Measurements from ENCODE around the gene MAFB. TPM values are rescaled to one million over a fixed set of nuclear protein-coding genes. Genes with fewer than 3 reads are reported as not detected.

MAFB gene
- total and polyA plus RNA-seq, 7 experiments from 2014 or later, result 0.12 to 139 (median 4.4) TPM; not detected in 2

DNA sequence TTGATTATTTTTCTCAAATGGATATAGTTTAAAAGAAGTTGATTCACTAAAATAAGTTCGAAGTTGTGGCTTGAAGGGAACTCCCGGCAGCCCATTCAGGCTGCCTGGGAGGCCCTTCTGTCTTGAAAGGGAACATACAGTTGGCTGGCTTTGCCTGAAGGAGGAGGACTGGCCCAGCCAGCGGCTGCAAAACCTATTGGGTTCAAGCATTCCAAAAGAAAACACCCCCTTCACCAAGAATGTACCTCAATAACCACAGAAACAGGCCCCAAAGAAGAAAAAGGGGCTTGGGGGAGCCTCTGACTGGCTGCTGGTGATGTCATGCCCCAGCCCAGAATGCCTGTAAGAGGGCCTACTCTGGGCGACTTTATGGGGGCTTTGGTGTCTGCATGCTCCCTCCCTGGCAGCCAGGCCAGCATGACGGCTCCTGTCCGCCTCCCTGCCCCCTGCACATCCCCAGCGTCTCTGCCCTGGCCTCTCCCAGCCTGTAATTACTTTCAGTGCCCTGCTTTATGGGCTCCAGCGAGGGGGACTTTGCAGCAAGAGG lies 36.5 kb downstream of the MAFB start:
- no peaks in the 10 kb centered on the region for H3K9me3 ChIP-seq (ENCODE audit: control insufficient read depth in 2 of 3, low read length in 3 of 3)
- intact Hi-C loops (cut with micrococcal nuclease), result no loop called here
- no peak overlapping the region for H3K4me3 ChIP-seq (ENCODE audit: low read length)
- ChIA-PET POLR2A (no interaction called here), CTCF (no interaction called here)
- Mint-ChIP-seq H3K4me1 (peaks cover 0 to 2% (median 0%) of the 10 kb centered on the region in 7 donors), H3K9me3 (no peaks in the 10 kb centered on the region), H3K27ac (no peak overlapping the region), H3K4me3 (no peak overlapping the region), H3K36me3 (no peaks in the 10 kb centered on the region), H3K27me3 (peaks cover 0 to 16% (median 12%) of the 10 kb centered on the region in 5 donors)
- no peaks in the 10 kb centered on the region for H3K4me1 ChIP-seq (ENCODE audit: control insufficient read depth in 2 of 2, insufficient read depth in 2 of 2, low read length in 2 of 2)
- H3K27ac ChIP-seq (ENCODE audit: low read depth, low read length), result no peak overlapping the region
- DNase-seq (no peak), ATAC-seq (no peak)
- H3K36me3 ChIP-seq (ENCODE audit: control insufficient read depth in 2 of 3, insufficient read depth in 3 of 3, low read length in 3 of 3), result no peaks in the 10 kb centered on the region
- H3K27me3 ChIP-seq (ENCODE audit: control insufficient read depth in 2 of 2, insufficient read depth in 2 of 2, low read length in 2 of 2), result no peaks in the 10 kb centered on the region

DNA sequence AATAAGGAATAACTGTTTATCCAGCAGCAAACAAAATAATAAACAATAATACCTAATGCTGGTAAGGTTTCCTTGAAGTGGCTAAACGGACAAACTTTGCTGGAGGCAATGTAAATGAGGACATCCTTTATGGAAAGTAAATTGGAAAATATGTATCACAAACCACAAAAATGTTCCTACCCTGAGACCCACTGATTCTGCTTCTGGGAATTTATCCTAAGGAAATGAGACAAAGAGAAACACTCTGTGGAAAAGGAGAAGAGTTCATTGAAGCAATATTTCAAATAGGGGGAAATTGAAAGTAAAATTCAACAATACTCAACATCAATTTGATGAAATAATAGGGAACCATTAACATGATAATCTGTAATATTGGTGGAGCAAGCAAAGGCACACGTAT lies 37.9 kb downstream of the MAFB start:
- H3K4me1 ChIP-seq (ENCODE audit: control insufficient read depth in 2 of 2, insufficient read depth in 2 of 2, low read length in 2 of 2), result no peaks in the 10 kb centered on the region
- H3K36me3 ChIP-seq (ENCODE audit: control insufficient read depth in 2 of 3, insufficient read depth in 3 of 3, low read length in 3 of 3), result no peaks in the 10 kb centered on the region
- H3K27ac ChIP-seq (ENCODE audit: low read depth, low read length), result no peak overlapping the region
- peaks cover 0 to 2% (median 0%) of the 10 kb centered on the region in 11 donors for H3K9me3 Mint-ChIP-seq
- peaks cover 0 to 17% (median 13%) of the 10 kb centered on the region in 5 donors for H3K27me3 Mint-ChIP-seq
- no peaks in the 10 kb centered on the region for H3K27me3 ChIP-seq (ENCODE audit: control insufficient read depth in 2 of 2, insufficient read depth in 2 of 2, low read length in 2 of 2)
- no peaks in the 10 kb centered on the region for H3K36me3 Mint-ChIP-seq
- no peak overlapping the region for H3K27ac Mint-ChIP-seq
- ATAC-seq (no peak), DNase-seq (no peak)
- intact Hi-C loops (cut with micrococcal nuclease), result no loop called here
- no peak overlapping the region for H3K4me3 Mint-ChIP-seq
- no peak overlapping the region for H3K4me3 ChIP-seq (ENCODE audit: low read length)
- peaks cover 0 to 2% (median 0%) of the 10 kb centered on the region in 7 donors for H3K4me1 Mint-ChIP-seq
- CTCF ChIA-PET, result no interaction called here
- POLR2A ChIA-PET, result no interaction called here
- H3K9me3 ChIP-seq (ENCODE audit: control insufficient read depth in 2 of 3, low read length in 3 of 3), result no peaks in the 10 kb centered on the region

DNA sequence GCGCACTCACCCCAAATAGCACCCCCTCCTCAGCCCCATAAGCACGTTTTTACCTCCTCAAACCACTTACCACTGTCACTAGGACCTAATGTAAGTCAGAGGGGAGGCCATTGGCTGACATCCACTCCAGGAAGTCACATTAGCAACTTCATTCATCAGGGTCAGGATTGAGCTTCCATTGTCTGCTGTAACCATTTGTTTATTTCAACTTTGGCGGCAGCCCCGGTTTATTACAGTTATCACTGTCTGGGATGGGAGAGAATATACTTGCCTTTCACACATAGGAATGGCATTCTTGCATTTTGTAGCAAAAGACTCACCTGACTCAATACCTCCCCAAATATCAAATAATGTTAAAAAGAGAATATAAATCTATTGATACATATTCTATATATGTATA lies 38.3 kb downstream of the MAFB start:
- ChIA-PET POLR2A (no interaction called here), CTCF (no interaction called here)
- intact Hi-C loops (cut with micrococcal nuclease), result no loop called here
- H3K27ac ChIP-seq (ENCODE audit: low read depth, low read length), result no peak overlapping the region
- H3K36me3 ChIP-seq (ENCODE audit: control insufficient read depth in 2 of 3, insufficient read depth in 3 of 3, low read length in 3 of 3), result no peaks in the 10 kb centered on the region
- H3K27me3 ChIP-seq (ENCODE audit: control insufficient read depth in 2 of 2, insufficient read depth in 2 of 2, low read length in 2 of 2), result no peaks in the 10 kb centered on the region
- ATAC-seq, result no peak
- Mint-ChIP-seq H3K27me3 (peaks cover 0 to 17% (median 13%) of the 10 kb centered on the region in 5 donors), H3K9me3 (peaks cover 0 to 2% (median 0%) of the 10 kb centered on the region in 11 donors), H3K36me3 (no peaks in the 10 kb centered on the region), H3K4me1 (peaks cover 0 to 2% (median 0%) of the 10 kb centered on the region in 7 donors), H3K27ac (no peak overlapping the region), H3K4me3 (no peak overlapping the region)
- H3K9me3 ChIP-seq (ENCODE audit: control insufficient read depth in 2 of 3, low read length in 3 of 3), result no peaks in the 10 kb centered on the region
- no peak overlapping the region for H3K4me3 ChIP-seq (ENCODE audit: low read length)
- no peak for DNase-seq
- H3K4me1 ChIP-seq (ENCODE audit: control insufficient read depth in 2 of 2, insufficient read depth in 2 of 2, low read length in 2 of 2), result no peaks in the 10 kb centered on the region

DNA sequence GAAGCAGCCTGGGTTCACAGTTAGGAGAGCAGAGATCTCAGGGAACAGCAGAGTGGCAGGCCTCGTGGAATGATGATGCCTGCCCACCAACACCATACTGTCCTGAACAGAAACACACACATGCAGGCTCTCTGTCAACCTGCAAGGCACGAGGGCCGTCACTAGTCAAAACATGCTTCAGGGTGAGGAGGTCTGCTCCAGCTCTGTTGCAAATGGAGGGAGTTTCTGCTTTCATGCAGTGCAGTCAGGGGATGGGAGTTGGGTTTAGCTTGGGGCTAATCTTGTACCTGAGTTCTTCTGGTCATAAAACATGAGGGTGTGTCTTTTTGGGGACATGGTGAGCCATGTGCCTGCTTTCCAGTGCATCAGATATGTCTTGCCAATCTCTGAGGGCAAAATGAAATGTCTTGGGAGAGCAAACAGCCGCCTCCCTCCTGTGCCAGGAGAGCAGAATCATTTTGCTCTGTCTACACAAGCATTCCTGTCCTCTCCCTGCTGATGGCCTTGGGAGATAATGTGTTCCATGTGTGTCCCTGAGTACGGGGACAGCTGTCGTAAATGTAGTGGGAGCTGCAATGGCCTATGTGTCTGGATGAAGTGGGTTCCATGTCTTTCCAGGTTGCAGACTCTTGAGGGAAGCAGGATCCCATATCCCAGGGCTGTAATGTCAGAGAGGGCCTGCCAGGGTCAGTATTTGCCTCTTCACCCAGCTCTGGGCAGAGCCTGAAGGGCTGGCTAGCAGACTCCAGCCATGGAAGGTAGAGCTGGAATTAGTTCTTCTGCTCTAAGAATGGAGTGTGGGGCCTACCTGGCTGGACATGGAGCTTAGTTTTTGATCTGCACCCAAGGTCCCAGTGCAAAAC lies 40.6 kb downstream of the MAFB start:
- Histone ChIP-seq H3K9me3 (ENCODE audit: control insufficient read depth in 2 of 3, low read length in 3 of 3) (no peaks in the 10 kb centered on the region), H3K27me3 (ENCODE audit: control insufficient read depth in 2 of 2, insufficient read depth in 2 of 2, low read length in 2 of 2) (no peaks in the 10 kb centered on the region), H3K4me3 (ENCODE audit: low read length) (no peak overlapping the region), H3K27ac (ENCODE audit: low read depth, low read length) (no peak overlapping the region), H3K36me3 (ENCODE audit: control insufficient read depth in 2 of 3, insufficient read depth in 3 of 3, low read length in 3 of 3) (no peaks in the 10 kb centered on the region), H3K4me1 (ENCODE audit: control insufficient read depth in 2 of 2, insufficient read depth in 2 of 2, low read length in 2 of 2) (no peaks in the 10 kb centered on the region)
- intact Hi-C loops (cut with micrococcal nuclease), result no loop called here
- H3K27ac Mint-ChIP-seq, result no peak overlapping the region
- POLR2A ChIA-PET, result no interaction called here
- H3K4me3 Mint-ChIP-seq, result no peak overlapping the region
- CTCF ChIA-PET, result no interaction called here
- DNase-seq (no peak), ATAC-seq (no peak)
- H3K4me1 Mint-ChIP-seq, result peaks cover 0 to 2% (median 0%) of the 10 kb centered on the region in 7 donors
- peaks cover 0 to 2% (median 0%) of the 10 kb centered on the region in 11 donors for H3K9me3 Mint-ChIP-seq
- H3K27me3 Mint-ChIP-seq, result peaks cover 0 to 23% (median 14%) of the 10 kb centered on the region in 5 donors
- H3K36me3 Mint-ChIP-seq, result no peaks in the 10 kb centered on the region

DNA sequence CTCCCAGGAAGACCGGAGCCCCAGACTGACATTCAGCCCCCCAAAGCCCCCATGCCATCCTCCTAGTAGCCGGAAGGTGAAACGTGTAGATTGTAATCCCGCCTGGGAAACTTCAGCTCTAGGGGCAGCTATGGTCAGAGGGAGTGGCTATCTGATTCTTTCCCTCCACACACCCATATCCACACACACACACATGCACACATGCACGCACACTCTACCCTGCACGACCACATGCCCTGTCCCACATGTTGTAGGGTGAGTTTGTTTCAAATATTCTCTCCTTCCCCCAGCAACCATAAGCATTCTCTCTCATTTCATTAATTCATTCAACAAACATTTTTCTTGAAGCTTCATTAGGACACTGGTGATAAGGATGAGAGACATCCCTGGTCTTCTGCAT lies 42.2 kb downstream of the MAFB start:
- Histone ChIP-seq H3K4me3 (ENCODE audit: low read length) (no peak overlapping the region), H3K9me3 (ENCODE audit: control insufficient read depth in 2 of 3, low read length in 3 of 3) (no peaks in the 10 kb centered on the region), H3K27ac (ENCODE audit: low read depth, low read length) (no peak overlapping the region), H3K4me1 (ENCODE audit: control insufficient read depth in 2 of 2, insufficient read depth in 2 of 2, low read length in 2 of 2) (no peaks in the 10 kb centered on the region), H3K27me3 (ENCODE audit: control insufficient read depth in 2 of 2, insufficient read depth in 2 of 2, low read length in 2 of 2) (no peaks in the 10 kb centered on the region), H3K36me3 (ENCODE audit: control insufficient read depth in 2 of 3, insufficient read depth in 3 of 3, low read length in 3 of 3) (no peaks in the 10 kb centered on the region)
- H3K27me3 Mint-ChIP-seq, result peaks cover 0 to 23% (median 10%) of the 10 kb centered on the region in 5 donors
- no peak overlapping the region for H3K4me3 Mint-ChIP-seq
- intact Hi-C loops (cut with micrococcal nuclease), result no loop called here
- peaks cover 0 to 2% (median 0%) of the 10 kb centered on the region in 11 donors for H3K9me3 Mint-ChIP-seq
- no peaks in the 10 kb centered on the region for H3K36me3 Mint-ChIP-seq
- ChIA-PET CTCF (no interaction called here), POLR2A (no interaction called here)
- no peak for DNase-seq
- ATAC-seq, result no peak
- no peaks in the 10 kb centered on the region for H3K4me1 Mint-ChIP-seq
- H3K27ac Mint-ChIP-seq, result no peak overlapping the region

GRCh38 chr20:40646361-40646760 lies 42.7 kb downstream of the MAFB start:
- CTCF ChIA-PET, result no interaction called here

GRCh38 chr20:40644863-40645262 lies 44.2 kb downstream of the MAFB start:
- H3K4me3 ChIP-seq (ENCODE audit: low read length), result no peak overlapping the region
- H3K9me3 ChIP-seq (ENCODE audit: control insufficient read depth in 2 of 3, low read length in 3 of 3), result no peaks in the 10 kb centered on the region
- ATAC-seq (no peak), DNase-seq (no peak)
- no peaks in the 10 kb centered on the region for H3K4me1 ChIP-seq (ENCODE audit: control insufficient read depth in 2 of 2, insufficient read depth in 2 of 2, low read length in 2 of 2)
- Mint-ChIP-seq H3K9me3 (peaks cover 0 to 2% (median 0%) of the 10 kb centered on the region in 11 donors), H3K36me3 (no peaks in the 10 kb centered on the region), H3K4me1 (no peaks in the 10 kb centered on the region), H3K27me3 (peaks cover 0 to 23% (median 10%) of the 10 kb centered on the region in 5 donors), H3K4me3 (no peak overlapping the region), H3K27ac (no peak overlapping the region)
- ChIA-PET POLR2A (no interaction called here), CTCF (no interaction called here)
- no peak overlapping the region for H3K27ac ChIP-seq (ENCODE audit: low read depth, low read length)
- H3K27me3 ChIP-seq (ENCODE audit: control insufficient read depth in 2 of 2, insufficient read depth in 2 of 2, low read length in 2 of 2), result no peaks in the 10 kb centered on the region
- H3K36me3 ChIP-seq (ENCODE audit: control insufficient read depth in 2 of 3, insufficient read depth in 3 of 3, low read length in 3 of 3), result no peaks in the 10 kb centered on the region
- intact Hi-C loops (cut with micrococcal nuclease), result no loop called here

More at GRCh38 chr20:40646361-40646760, 42.7 kb downstream of the MAFB start:
- Histone ChIP-seq H3K9me3 (ENCODE audit: control insufficient read depth in 2 of 3, low read length in 3 of 3) (no peaks in the 10 kb centered on the region), H3K27me3 (ENCODE audit: control insufficient read depth in 2 of 2, insufficient read depth in 2 of 2, low read length in 2 of 2) (no peaks in the 10 kb centered on the region), H3K4me3 (ENCODE audit: low read length) (no peak overlapping the region), H3K4me1 (ENCODE audit: control insufficient read depth in 2 of 2, insufficient read depth in 2 of 2, low read length in 2 of 2) (no peaks in the 10 kb centered on the region), H3K27ac (ENCODE audit: low read depth, low read length) (no peak overlapping the region), H3K36me3 (ENCODE audit: control insufficient read depth in 2 of 3, insufficient read depth in 3 of 3, low read length in 3 of 3) (no peaks in the 10 kb centered on the region)
- Mint-ChIP-seq H3K4me3 (no peak overlapping the region), H3K36me3 (no peaks in the 10 kb centered on the region), H3K27me3 (peaks cover 0 to 23% (median 10%) of the 10 kb centered on the region in 5 donors), H3K4me1 (no peaks in the 10 kb centered on the region), H3K9me3 (peaks cover 0 to 2% (median 0%) of the 10 kb centered on the region in 11 donors), H3K27ac (no peak overlapping the region)
- no peak for DNase-seq
- no peak for ATAC-seq
- intact Hi-C loops (cut with micrococcal nuclease), result no loop called here
- POLR2A ChIA-PET, result no interaction called here

Measured in naive thymus-derived CD4-positive, alpha-beta T cell (primary cell).